ENCODE measurements around the gene SAMM50.

DNA sequence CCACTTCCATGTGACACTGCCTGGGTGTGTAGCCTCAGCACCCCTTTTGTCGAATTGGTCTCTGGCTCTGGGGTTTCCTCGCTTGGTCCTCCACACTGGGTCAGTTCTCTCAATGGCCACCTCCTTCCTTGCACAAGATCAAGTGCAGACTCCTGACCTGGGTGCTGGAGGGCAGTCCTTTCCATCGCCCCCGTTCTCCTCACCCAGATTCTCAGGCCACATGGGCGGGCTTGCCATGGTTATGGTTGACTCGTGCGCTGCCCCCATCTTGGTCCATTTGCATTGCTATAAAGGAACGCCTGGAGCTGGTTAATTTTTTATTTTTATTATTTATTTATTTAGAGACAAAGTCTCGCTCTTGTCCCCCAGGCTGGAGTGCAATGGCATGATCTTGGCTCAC lies 63.4 kb downstream of the SAMM50 start:
- TF ChIP-seq POLR2AphosphoS5 (IDR thresholded peaks at IDR 0.05; ENCODE audit: insufficient read depth in 1 of 2, low read depth in 1 of 2) (no peak), POLR2A (IDR thresholded peaks at IDR 0.05) (no peak)
- TF ChIP-seq, protein P1, sequence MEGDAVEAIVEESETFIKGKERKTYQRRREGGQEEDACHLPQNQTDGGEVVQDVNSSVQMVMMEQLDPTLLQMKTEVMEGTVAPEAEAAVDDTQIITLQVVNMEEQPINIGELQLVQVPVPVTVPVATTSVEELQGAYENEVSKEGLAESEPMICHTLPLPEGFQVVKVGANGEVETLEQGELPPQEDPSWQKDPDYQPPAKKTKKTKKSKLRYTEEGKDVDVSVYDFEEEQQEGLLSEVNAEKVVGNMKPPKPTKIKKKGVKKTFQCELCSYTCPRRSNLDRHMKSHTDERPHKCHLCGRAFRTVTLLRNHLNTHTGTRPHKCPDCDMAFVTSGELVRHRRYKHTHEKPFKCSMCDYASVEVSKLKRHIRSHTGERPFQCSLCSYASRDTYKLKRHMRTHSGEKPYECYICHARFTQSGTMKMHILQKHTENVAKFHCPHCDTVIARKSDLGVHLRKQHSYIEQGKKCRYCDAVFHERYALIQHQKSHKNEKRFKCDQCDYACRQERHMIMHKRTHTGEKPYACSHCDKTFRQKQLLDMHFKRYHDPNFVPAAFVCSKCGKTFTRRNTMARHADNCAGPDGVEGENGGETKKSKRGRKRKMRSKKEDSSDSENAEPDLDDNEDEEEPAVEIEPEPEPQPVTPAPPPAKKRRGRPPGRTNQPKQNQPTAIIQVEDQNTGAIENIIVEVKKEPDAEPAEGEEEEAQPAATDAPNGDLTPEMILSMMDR (IDR thresholded peaks at IDR 0.05) = no peak
